GM10248 (cell line): ENCODE measurements around the gene GPHN.

ENCODE experiments used
- CTCF ChIA-PET: fragments of 300-600 bp; sonication (Branson Sonifier 250); formaldehyde crosslinking; extraction: SDS; loops from one replicate; lab custom pipeline; 2021; ENCODE audit warnings: antibody characterized with exemption; lab: Yijun Ruan, JAX
- POLR2A ChIA-PET: fragments of 350-650 bp; sonication (Branson Sonifier 250); formaldehyde crosslinking; extraction: SDS; loops from one replicate; lab custom pipeline; 2020; ENCODE audit warnings: antibody characterized with exemption; lab: Yijun Ruan, JAX
- DNase-seq: peaks from one replicate; pipeline ENCODE4 v3.0.0; 2012; ENCODE audit errors: extremely low spot score
- TF ChIP-seq, protein P1 (sequence below): IDR thresholded peaks from 2 replicates; pipeline ENCODE4 v1.5.1; 2012; ENCODE audit warnings: mild to moderate bottlenecking, low read depth; ENCODE audit errors: extremely low read depth, missing control alignments, control extremely low read depth

The GPHN gene

DNA sequence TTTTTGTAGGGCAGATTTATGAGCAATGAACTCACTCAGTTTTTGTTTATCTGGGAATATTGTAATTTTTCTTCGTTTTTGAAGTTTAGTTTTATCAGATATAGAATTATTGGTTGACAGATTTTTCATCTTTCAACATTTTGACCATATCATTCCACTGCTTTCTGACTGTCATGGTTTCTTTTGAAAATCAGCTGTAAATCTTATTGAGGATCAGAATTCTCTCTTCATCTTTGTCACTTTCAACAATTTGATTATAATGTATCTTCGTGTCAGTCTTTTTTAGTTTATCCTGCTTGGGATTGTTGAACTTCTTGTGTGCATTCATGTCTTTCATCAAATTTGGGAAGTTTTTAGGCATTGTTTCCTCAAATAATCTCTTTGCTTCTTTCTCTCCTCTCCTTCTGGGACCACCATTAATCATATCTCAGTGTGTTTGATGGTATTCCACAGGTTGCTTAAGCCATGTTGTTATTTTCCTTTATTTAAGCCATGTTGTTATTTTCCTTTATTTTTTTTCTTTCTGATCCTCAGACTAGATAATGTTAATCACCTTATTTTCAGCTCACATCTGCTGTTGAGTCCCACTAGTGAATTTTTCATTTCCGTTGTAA is 451.6 kb downstream of the GPHN start:
- ChIA-PET CTCF (no interaction called here), POLR2A (no interaction called here)
- DNase-seq: no peak
- TF ChIP-seq, protein P1, sequence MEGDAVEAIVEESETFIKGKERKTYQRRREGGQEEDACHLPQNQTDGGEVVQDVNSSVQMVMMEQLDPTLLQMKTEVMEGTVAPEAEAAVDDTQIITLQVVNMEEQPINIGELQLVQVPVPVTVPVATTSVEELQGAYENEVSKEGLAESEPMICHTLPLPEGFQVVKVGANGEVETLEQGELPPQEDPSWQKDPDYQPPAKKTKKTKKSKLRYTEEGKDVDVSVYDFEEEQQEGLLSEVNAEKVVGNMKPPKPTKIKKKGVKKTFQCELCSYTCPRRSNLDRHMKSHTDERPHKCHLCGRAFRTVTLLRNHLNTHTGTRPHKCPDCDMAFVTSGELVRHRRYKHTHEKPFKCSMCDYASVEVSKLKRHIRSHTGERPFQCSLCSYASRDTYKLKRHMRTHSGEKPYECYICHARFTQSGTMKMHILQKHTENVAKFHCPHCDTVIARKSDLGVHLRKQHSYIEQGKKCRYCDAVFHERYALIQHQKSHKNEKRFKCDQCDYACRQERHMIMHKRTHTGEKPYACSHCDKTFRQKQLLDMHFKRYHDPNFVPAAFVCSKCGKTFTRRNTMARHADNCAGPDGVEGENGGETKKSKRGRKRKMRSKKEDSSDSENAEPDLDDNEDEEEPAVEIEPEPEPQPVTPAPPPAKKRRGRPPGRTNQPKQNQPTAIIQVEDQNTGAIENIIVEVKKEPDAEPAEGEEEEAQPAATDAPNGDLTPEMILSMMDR: no peak

GRCh38 chr14:66965831-66966230 is 457.9 kb downstream of the GPHN start:
- TF ChIP-seq, protein P1: no peak
- ChIA-PET CTCF (interaction anchor here (2.3 kb wide), 1 partner anchor 12 kb away, joined by 5 read pairs; no protein-coding TSS in a partner anchor), POLR2A (no interaction called here)
- DNase-seq: no peak

DNA sequence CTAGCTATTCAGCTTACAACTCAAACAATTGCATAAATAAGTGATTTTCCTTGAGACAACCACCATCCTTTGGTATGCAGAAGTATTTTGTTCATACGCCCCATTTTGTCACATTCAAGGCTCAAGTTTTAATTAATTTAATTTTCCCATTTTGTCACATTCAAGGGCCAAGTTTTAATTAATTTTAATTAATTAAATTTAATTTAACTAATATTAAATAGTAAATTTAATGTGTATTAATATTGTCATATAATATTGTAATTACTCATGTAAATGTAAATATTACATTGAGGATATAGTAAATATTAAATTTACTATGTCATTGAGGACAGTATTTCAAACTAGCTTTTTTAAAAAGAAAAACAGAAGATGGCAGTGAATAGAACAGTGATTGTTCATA is 464.5 kb downstream of the GPHN start:
- TF ChIP-seq, protein P1: no peak
- no peak for DNase-seq
- CTCF ChIA-PET: interaction anchor here (1.5 kb wide), 1 partner anchor 26 kb away, joined by 5 read pairs; no protein-coding TSS in a partner anchor
- POLR2A ChIA-PET: no interaction called here

- TF ChIP-seq, protein P1: no peak
- ChIA-PET CTCF (no interaction called here), POLR2A (no interaction called here)
- no peak for DNase-seq
Measured at GRCh38 chr14:66974397-66975025, 466.6 kb downstream of the GPHN start.

DNA sequence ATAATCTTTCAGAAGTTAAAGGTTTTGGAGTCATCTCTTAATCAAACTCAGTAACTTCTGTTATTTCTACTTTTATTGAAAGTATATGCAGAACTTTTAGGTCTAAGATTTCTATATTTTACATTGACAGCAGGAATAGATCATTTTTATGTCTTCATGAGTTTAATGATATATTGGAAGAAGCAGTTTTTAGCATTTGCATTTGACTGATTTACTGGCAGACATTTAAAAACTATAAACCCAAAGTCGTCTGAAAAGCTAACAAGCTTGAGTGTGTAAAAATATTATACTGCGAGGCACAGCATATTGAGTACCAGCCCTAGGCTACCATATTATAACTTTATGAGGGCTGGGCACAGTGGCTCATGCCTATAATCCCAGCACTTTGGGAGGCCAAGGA is 467.3 kb downstream of the GPHN start:
- DNase-seq: no peak
- ChIA-PET CTCF (no interaction called here), POLR2A (no interaction called here)
- TF ChIP-seq, protein P1: no peak

DNA sequence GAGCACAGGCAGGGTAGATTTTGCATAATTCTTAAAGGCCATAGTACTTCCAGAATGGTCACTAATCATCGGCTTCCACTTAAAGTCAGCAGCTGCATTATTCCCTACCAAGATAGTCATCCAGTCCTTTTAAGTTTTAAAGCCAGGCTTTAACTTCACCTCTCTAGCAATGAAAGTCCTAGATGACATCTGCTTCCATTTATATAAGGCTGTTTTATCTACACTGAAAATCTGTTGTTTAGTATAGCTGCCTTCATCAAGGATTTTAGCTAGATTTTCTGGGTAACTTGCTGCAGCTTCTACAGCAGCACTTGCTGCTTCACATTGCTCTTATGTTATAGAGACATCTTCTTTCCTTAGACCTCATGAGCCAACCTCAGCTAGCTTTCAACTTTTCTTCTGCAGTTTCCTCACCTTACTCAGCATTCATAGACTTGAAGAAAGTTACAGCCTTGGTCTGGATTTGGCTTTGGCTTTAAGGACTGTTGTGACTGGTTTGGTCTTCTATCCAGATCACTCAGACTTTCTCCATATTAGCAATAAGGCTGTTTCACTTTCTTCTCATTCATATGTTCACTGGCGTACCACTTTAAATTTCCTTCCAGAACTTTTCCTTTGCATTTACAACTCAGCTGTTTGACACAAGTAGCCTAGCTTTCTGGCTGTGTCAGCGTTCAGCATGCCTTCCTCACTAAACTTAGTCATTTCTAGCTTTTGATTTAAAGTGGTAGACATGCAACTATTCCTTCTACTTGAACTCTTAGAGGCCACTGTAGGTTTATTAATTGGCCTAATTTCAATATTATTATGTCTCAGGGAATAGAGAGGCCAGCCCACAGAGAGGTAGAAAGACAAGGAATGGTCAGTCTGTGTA is 471.4 kb downstream of the GPHN start:
- CTCF ChIA-PET: interaction anchor here (1.0 kb wide), 1 partner anchor 28 kb away, joined by 3 read pairs; no protein-coding TSS in a partner anchor
- TF ChIP-seq, protein P1: no peak
- DNase-seq: no peak
- POLR2A ChIA-PET: no interaction called here
